ENCODE data around the gene WDFY2. TPM values are rescaled to one million over a fixed set of nuclear protein-coding genes. Genes with fewer than 3 reads are reported as not detected.

The WDFY2 gene
- total and polyA plus RNA-seq, 2 of the 8 experiments (the other 6 are each of a cell fraction or from before 2014, with no cell fraction given): 13.9 to 29.0 TPM

DNA sequence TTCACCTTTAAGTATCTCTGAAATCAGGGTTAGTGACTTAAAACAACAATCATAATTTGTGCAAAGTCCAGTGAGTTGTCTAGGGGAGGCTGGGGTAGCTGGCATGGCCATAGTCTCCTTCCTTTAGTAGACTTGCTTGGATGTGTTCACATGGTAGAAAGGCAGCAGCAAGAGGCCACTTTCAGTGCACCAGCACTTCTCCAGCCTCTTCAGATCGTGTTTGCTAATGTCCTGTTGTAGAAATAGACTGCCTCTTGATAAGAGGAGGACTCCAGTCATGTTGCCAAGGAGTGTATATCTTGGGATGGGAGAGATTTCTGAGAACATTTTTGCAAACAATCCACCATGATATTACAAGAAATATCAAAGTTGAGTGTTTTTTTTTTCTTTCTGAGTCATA lies 22.9 kb downstream of the WDFY2 start:
- no peak overlapping the region for H2AFZ ChIP-seq (ENCODE audit: low read length)
- FAIRE-seq: no peak
- H2BK5ac ChIP-seq (ENCODE audit: low read depth, low read length): no peak overlapping the region
- no peak overlapping the region for H4K8ac ChIP-seq (ENCODE audit: extremely low read depth, insufficient read depth, low read length)
- 86% methylated on average over 1 of the region's 1 CpG; no CpG with 5 or more reads in 1 of the 2 experiments for WGBS, 2 experiments (ENCODE audit: extremely low coverage in 1 of 2, insufficient coverage in 1 of 2, insufficient read length in 1 of 2, insufficient replicate concordance in 2 of 2, low coverage in 1 of 2, low lambda C conversion rate in 2 of 2, missing lambda C conversion rate in 1 of 2)
- H2BK12ac ChIP-seq (ENCODE audit: low read depth, low read length): no peak overlapping the region
- H3K79me2 ChIP-seq (ENCODE audit: control insufficient read depth in 1 of 2, insufficient read depth in 2 of 2, low read length in 2 of 2): peaks cover 3 to 97% of the 10 kb centered on the region in 2 experiments
- H2BK120ac ChIP-seq (replicated peaks; ENCODE audit: low read depth, low read length): no peak overlapping the region
- no peak overlapping the region for H2BK15ac ChIP-seq (ENCODE audit: low read length)
- POLR2A ChIA-PET (ENCODE audit: partially characterized antibody): no interaction called here
- H3K27me3 ChIP-seq (replicated peaks in 1 of 4; ENCODE audit: control insufficient read depth in 3 of 4, extremely low read depth in 1 of 4, insufficient read depth in 3 of 4, low read length in 3 of 4): no peaks in the 10 kb centered on the region
- H3K23me2 ChIP-seq (ENCODE audit: low read depth, low read length): peaks cover 1% of the 10 kb centered on the region; the same call in 1 of the 2 replicates
- peaks cover 0 to 8% (median 1%) of the 10 kb centered on the region in 4 experiments; a peak in 2 of 7 replicates for H3K4me1 ChIP-seq (replicated peaks in 1 of 4; ENCODE audit: control insufficient read depth in 3 of 4, insufficient read depth in 4 of 4, low read length in 3 of 4)
- H3K4me3 ChIP-seq (ENCODE audit: extremely low read depth in 1 of 4, insufficient read depth in 2 of 4, low read depth in 3 of 4, low read length in 4 of 4): no peak overlapping the region
- peaks cover 0 to 6% (median 1%) of the 10 kb centered on the region in 4 experiments; a peak in 2 of 8 replicates for H3K36me3 ChIP-seq (ENCODE audit: control insufficient read depth in 2 of 4, insufficient read depth in 4 of 4, low read length in 3 of 4)
- H3K18ac ChIP-seq (ENCODE audit: extremely low read depth, low read length): no peak overlapping the region
- no peak overlapping the region for H3K23ac ChIP-seq (ENCODE audit: insufficient read length)
- no peak overlapping the region for H3K4ac ChIP-seq (replicated peaks; ENCODE audit: insufficient read length, low read depth, low read length)
- no peak overlapping the region for H3K14ac ChIP-seq (ENCODE audit: insufficient read length)
- H3K27ac ChIP-seq (ENCODE audit: low read depth, low read length): no peak overlapping the region
- no peak overlapping the region for H3K4me2 ChIP-seq (ENCODE audit: insufficient read depth in 1 of 2, low read depth in 2 of 2, low read length in 2 of 2)
- no peak overlapping the region for H2BK20ac ChIP-seq (ENCODE audit: low read length)
- H4K20me1 ChIP-seq (replicated peaks in 1 of 2; ENCODE audit: control insufficient read depth in 1 of 2, insufficient read depth in 2 of 2, low read length in 2 of 2): peaks cover 2 to 3% of the 10 kb centered on the region in 2 experiments
- H3K56ac ChIP-seq (replicated peaks; ENCODE audit: insufficient read length, low read depth, low read length): no peak overlapping the region
- no peak overlapping the region for H4K5ac ChIP-seq (ENCODE audit: insufficient read length, low read depth, low read length)
- CTCF ChIA-PET (ENCODE audit: partially characterized antibody): interaction anchor here (1.3 kb wide), 1 partner anchor 38 kb away, joined by 3 read pairs; no protein-coding TSS in a partner anchor
- peaks cover 4% of the 10 kb centered on the region in 2 experiments; a peak in 2 of 4 replicates for H3K9me3 ChIP-seq (ENCODE audit: insufficient read depth in 2 of 2, low read depth in 1 of 2, low read length in 1 of 2)
- peaks cover 4% of the 10 kb centered on the region; the same call in 1 of the 2 replicates for H3K79me1 ChIP-seq (ENCODE audit: low read depth, low read length)
- no peak overlapping the region for H4K91ac ChIP-seq (replicated peaks; ENCODE audit: insufficient read length, low read length)
- DNase-seq (ENCODE audit: low read depth in 1 of 2, low spot score in 2 of 2): no peak
- H2AK5ac ChIP-seq (ENCODE audit: low read depth, low read length): no peak overlapping the region
- no peak overlapping the region for H3K9ac ChIP-seq (replicated peaks in 1 of 4; ENCODE audit: extremely low read depth in 1 of 4, low read depth in 3 of 4, low read length in 3 of 4)
- no peak for TF ChIP-seq SAP30 (IDR thresholded peaks at IDR 0.05; ENCODE audit: insufficient read depth, insufficient replicate concordance, low read length)
- no peak for TF ChIP-seq ZNF274 (IDR thresholded peaks at IDR 0.05; ENCODE audit: borderline replicate concordance, extremely low read depth, low read length)
- TF ChIP-seq BCL11A (IDR thresholded peaks at IDR 0.05; ENCODE audit: low read depth in 2 of 2, low read length in 2 of 2): no peak
- TF ChIP-seq, protein P1, sequence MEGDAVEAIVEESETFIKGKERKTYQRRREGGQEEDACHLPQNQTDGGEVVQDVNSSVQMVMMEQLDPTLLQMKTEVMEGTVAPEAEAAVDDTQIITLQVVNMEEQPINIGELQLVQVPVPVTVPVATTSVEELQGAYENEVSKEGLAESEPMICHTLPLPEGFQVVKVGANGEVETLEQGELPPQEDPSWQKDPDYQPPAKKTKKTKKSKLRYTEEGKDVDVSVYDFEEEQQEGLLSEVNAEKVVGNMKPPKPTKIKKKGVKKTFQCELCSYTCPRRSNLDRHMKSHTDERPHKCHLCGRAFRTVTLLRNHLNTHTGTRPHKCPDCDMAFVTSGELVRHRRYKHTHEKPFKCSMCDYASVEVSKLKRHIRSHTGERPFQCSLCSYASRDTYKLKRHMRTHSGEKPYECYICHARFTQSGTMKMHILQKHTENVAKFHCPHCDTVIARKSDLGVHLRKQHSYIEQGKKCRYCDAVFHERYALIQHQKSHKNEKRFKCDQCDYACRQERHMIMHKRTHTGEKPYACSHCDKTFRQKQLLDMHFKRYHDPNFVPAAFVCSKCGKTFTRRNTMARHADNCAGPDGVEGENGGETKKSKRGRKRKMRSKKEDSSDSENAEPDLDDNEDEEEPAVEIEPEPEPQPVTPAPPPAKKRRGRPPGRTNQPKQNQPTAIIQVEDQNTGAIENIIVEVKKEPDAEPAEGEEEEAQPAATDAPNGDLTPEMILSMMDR (IDR thresholded peaks at IDR 0.05; ENCODE audit: control extremely low read depth in 1 of 3, insufficient read depth in 1 of 3, low read depth in 1 of 3, low read length in 3 of 3): no peak
- no peak for TF ChIP-seq CHD1 (IDR thresholded peaks at IDR 0.05; ENCODE audit: low read depth, low read length)
- no peak for TF ChIP-seq CHD2 (IDR thresholded peaks at IDR 0.05; ENCODE audit: low read length)
- TF ChIP-seq, protein P2, sequence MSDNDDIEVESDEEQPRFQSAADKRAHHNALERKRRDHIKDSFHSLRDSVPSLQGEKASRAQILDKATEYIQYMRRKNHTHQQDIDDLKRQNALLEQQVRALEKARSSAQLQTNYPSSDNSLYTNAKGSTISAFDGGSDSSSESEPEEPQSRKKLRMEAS (IDR thresholded peaks at IDR 0.05): no peak
- TF ChIP-seq KDM4A (IDR thresholded peaks at IDR 0.05; ENCODE audit: low read depth, low read length, severe bottlenecking): no peak
- no peak for TF ChIP-seq EGR1 (IDR thresholded peaks at IDR 0.05; ENCODE audit: borderline replicate concordance, low read depth, low read length)

Measured in H1 (cell line).